Activated naive CD4-positive, alpha-beta T cell treated with anti-CD3 and anti-CD28 coated beads for 36 hours (primary cell): ENCODE data around the gene AGPAT2. TPM values are rescaled to one million over a fixed set of nuclear protein-coding genes. Genes with fewer than 3 reads are reported as not detected.

Source experiments
- CTCF ChIA-PET: fragments of 350-600 bp; sonication (Branson Sonifier 250); formaldehyde crosslinking; loops from one replicate; lab custom pipeline; 2021; ENCODE audit warnings: antibody characterized with exemption; lab: Charles Lee
- DNase-seq: peaks from one replicate; pipeline ENCODE4 v3.0.0-alpha.2; 2020
- H3K27ac Mint-ChIP-seq: one replicate; pipeline ENCODE4 v1.8.0; 2021; ENCODE audit warnings: mild to moderate bottlenecking, mixed read lengths
- H3K27me3 Mint-ChIP-seq: one replicate; pipeline ENCODE4 v1.8.0; 2021; ENCODE audit warnings: low read depth, mixed read lengths
- H3K36me3 Mint-ChIP-seq: one replicate; pipeline ENCODE4 v1.8.0; 2021; ENCODE audit warnings: low read depth, mixed read lengths
- H3K4me1 Mint-ChIP-seq: one replicate; pipeline ENCODE4 v1.8.0; 2021; ENCODE audit warnings: low read depth, mixed read lengths
- H3K4me3 Mint-ChIP-seq: one replicate; pipeline ENCODE4 v1.8.0; 2021; ENCODE audit warnings: mild to moderate bottlenecking, moderate library complexity, mixed read lengths
- H3K9me3 Mint-ChIP-seq: one replicate; pipeline ENCODE4 v1.8.0; 2021; ENCODE audit warnings: mixed read lengths
- intact Hi-C: fragments of 100-400 bp; cut with micrococcal nuclease; formaldehyde crosslinking; loops from one replicate; pipeline ENCODE4 v1.15.1; 2023
- total RNA-seq, 2 experiments: library from RNA; stranded (reverse); gene quantifications; one replicate each; pipeline ENCODE4 v1.2.3, GENCODE V29; 2021

AGPAT2 gene
- total RNA-seq, 2 experiments from 2014 or later = 8.7 to 9.4 TPM

DNA sequence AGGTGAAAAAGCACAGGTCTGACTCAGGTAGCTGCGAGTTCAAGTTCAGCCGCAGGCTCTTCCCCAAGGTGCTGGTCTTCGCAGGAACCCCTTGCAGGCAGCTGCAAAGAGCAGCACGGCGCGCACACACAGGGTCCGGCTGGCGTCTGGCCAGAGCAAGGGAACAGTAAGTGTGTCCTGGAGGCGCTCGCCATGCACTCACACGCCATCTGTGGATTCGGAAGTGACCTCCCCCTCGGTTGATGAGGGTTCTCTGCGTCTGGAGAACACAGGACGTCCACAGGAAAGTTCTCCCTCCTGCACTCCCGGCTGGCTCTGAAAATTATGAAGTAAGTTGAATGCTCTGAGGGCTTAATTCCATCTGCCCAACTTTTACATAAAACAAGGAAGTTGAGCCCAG lies 38.5 kb downstream of the AGPAT2 start:
- Mint-ChIP-seq H3K27me3 (peaks cover 11% of the 10 kb centered on the region), H3K9me3 (no peaks in the 10 kb centered on the region), H3K4me1 (no peaks in the 10 kb centered on the region), H3K27ac (no peak overlapping the region), H3K4me3 (no peak overlapping the region), H3K36me3 (no peaks in the 10 kb centered on the region)
- intact Hi-C loops = no loop called here
- CTCF ChIA-PET = no interaction called here
- no peak for DNase-seq

DNA sequence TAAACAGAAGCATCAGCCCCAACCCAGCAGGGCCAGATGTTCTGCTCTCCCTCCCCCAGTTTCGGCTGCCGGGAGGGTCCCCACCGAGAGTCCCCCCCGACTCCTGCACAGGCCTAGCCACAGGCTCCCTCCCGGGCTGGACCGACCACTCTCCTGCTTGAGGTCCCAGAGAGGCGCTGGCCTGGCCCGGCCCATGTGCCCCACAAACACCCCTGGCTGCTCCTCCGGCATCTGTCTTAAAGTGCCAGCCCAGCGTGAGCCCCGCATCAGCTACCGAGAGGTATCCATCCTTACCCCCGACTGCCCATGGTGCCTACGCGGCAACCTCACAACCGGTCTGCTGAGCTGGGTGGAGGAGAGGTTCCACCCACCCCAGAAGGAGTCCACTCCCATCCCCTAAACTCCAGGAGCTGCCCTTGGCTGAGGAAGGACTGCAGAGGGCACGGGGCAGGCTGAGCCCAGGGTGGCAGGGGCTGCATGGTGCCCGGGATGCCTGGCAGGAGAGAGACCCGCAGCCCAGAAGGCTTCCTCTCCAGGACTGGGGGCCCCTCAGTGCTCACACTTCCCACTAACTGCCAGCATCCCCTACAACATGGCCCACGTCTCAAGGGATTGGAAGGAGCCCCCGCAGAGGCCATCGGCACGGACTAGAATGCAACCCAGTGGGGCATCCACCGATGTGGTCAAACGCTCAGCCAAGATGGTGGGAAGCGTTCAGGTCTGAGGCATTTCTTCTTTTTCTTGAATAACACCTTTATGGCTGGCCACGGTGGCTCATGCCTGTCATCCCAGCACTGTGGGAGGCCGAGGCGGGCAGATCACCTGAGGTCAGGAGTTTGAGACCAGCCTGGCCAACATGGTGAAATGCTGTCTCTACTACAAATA lies 40.2 kb downstream of the AGPAT2 start:
- Mint-ChIP-seq H3K4me1 (no peaks in the 10 kb centered on the region), H3K4me3 (no peak overlapping the region), H3K27me3 (peaks cover 15% of the 10 kb centered on the region), H3K27ac (no peak overlapping the region), H3K9me3 (no peaks in the 10 kb centered on the region), H3K36me3 (no peaks in the 10 kb centered on the region)
- CTCF ChIA-PET = interaction anchor here (1.6 kb wide), 1 partner anchor 161 kb away, joined by 8 read pairs; no protein-coding TSS in a partner anchor
- DNase-seq = no peak
- intact Hi-C loops = no loop called here

DNA sequence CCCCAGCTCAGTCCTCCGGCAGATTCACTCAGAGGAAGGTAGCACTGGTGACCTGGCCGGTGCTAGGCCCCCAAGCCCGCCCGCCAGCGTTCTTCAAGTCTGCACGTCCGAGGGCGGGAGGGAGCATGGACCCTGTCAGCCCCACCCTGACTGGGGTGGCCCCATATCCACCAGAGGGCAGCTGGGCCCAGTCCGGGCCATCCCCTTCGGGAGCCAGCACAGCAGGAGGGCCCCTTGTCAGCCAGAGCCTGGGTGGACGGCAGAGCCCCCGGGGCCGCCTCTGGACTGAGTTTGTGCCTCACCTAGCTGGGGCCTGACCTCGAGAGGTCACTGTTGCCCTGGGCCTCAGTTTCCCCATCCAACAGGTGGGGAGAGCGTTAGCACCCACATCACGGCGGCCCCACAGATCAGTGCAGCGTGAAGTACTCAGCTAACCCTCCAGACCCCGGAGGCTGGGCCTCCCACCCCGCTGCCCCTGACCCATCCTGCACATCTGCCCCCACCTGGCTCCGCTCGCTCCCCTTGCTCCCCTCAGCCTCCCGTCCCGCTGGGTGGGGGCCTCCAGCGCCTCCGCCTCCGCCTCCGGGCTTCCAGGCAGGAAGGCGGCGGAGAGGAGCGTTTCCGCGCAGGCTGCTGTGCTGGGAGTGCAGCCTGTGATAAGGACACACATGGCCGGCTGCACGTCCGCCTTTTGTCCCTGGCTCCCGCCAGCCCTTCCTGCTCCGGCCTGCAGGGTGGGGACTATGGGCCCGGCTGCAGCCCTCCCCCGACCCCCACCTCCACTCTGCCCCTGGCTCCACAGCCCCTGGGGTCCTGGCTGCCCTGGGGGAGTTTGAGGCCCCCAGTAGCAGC lies 41.1 kb downstream of the AGPAT2 start:
- H3K4me1 Mint-ChIP-seq = no peaks in the 10 kb centered on the region
- no peak for DNase-seq
- peaks cover 15% of the 10 kb centered on the region for H3K27me3 Mint-ChIP-seq
- no peaks in the 10 kb centered on the region for H3K9me3 Mint-ChIP-seq
- intact Hi-C loops = no loop called here
- H3K4me3 Mint-ChIP-seq = no peak overlapping the region
- H3K36me3 Mint-ChIP-seq = no peaks in the 10 kb centered on the region
- CTCF ChIA-PET = interaction anchor here (1.5 to 4.3 kb wide), 2 partner anchors 11 to 161 kb away, joined by 4 to 19 read pairs; no protein-coding TSS in a partner anchor
- H3K27ac Mint-ChIP-seq = no peak overlapping the region

DNA sequence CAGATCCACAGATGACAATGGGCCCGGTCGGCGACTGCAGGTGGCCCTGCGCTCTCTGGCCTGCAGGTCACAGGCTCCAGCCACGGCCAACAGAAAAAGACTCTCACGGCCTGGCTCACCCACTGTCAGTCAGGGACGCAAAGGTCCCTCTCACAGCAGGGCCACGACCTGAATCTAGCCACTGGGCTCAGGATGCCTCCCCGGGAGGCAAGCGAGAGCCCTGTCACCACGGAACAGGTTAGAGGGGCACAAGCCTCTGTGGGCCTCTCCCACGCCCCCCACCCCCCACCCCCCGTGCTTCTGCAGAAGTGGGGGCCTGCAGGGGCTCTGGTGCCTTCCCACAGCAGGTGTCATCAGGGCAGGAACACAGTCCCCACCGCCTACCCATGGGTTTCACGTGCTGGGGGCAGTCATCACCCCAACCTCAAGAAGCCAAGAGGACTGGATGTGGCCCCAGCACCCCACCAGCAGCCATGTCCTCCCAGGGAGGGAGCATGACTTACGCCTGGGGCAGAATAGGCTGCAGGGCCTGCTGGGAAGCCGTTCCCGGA lies 41.8 kb downstream of the AGPAT2 start:
- Mint-ChIP-seq H3K9me3 (no peaks in the 10 kb centered on the region), H3K36me3 (no peaks in the 10 kb centered on the region), H3K27ac (no peak overlapping the region), H3K27me3 (peaks cover 15% of the 10 kb centered on the region), H3K4me3 (no peak overlapping the region), H3K4me1 (no peaks in the 10 kb centered on the region)
- CTCF ChIA-PET = interaction anchor here (0.7 to 4.3 kb wide), 4 partner anchors 11 to 160 kb away, joined by 3 to 19 read pairs (median 4); no protein-coding TSS in a partner anchor
- DNase-seq = no peak
- intact Hi-C loops = no loop called here

DNA sequence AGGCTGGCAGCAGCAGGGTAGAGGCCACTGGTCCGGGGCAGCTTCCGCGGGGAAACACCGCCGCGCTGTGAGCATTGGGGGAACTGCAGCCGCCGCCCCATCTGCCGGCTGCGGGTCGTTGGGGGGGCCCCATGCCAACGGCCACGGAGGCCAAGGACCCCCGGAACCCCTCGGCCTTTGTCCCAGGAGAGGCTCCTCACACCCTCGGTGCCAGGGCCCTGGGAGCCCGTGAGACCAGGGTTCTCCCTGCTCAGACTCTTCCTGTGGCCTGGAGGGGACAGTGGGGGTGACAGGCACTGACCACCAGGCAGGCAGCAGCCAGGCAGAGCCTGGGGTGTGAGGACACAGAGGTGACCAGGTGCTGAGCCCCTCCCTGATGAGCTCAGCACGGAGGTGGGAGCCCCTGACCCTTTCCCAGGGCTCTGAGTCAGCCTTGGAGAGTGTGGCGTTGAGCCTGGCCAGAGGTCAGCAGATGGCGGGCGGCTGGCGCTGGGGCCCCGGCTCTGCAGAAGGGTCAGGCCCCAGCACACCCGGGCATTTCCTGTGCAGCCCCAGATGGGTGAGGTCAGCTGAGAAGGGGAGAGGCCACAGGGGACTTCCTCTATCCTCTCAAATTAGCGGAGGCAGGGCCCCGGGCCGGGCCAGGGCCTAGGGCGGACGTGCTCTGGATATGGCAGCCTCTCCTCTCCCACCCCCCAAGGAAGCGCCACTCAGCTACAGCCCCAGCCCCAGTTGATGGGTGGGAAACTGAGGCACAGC lies 42.5 kb downstream of the AGPAT2 start:
- CTCF ChIA-PET = interaction anchor here (0.7 to 4.3 kb wide), 5 partner anchors 10 to 160 kb away, joined by 3 to 19 read pairs (median 5); no protein-coding TSS in a partner anchor
- H3K9me3 Mint-ChIP-seq = no peaks in the 10 kb centered on the region

DNA sequence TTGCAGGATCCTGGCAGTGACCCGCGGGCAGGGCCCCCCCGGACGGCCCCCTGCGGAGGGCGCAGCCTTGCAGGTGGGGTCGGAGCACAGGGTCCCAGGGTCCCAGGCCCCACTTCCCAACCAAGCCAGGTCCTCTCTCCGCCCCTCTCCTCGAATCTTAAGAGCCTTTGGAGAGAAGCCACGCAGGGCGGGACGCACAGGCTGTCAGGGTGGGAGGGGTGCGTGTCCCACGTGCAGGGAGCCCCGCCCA lies 43.0 kb downstream of the AGPAT2 start:
- intact Hi-C loops = loop anchor here (1.0 kb wide), 1 partner anchor 159 kb away; no protein-coding TSS in a partner anchor
- Mint-ChIP-seq H3K9me3 (no peaks in the 10 kb centered on the region), H3K27ac (no peak overlapping the region), H3K27me3 (peaks cover 15% of the 10 kb centered on the region), H3K4me1 (no peaks in the 10 kb centered on the region), H3K4me3 (no peak overlapping the region), H3K36me3 (no peaks in the 10 kb centered on the region)
- CTCF ChIA-PET = interaction anchor here (1.1 to 4.3 kb wide), 3 partner anchors 13 to 159 kb away, joined by 5 to 19 read pairs (median 5); no protein-coding TSS in a partner anchor
- no peak for DNase-seq

More for the DNA sequence above, 42.5 kb downstream of the AGPAT2 start:
- intact Hi-C loops = loop anchor here (1.0 kb wide), 1 partner anchor 159 kb away; no protein-coding TSS in a partner anchor
- no peaks in the 10 kb centered on the region for H3K36me3 Mint-ChIP-seq
- peaks cover 15% of the 10 kb centered on the region for H3K27me3 Mint-ChIP-seq
- H3K27ac Mint-ChIP-seq = no peak overlapping the region
- H3K4me3 Mint-ChIP-seq = no peak overlapping the region
- no peaks in the 10 kb centered on the region for H3K4me1 Mint-ChIP-seq
- DNase-seq = peak; percentile 72

DNA sequence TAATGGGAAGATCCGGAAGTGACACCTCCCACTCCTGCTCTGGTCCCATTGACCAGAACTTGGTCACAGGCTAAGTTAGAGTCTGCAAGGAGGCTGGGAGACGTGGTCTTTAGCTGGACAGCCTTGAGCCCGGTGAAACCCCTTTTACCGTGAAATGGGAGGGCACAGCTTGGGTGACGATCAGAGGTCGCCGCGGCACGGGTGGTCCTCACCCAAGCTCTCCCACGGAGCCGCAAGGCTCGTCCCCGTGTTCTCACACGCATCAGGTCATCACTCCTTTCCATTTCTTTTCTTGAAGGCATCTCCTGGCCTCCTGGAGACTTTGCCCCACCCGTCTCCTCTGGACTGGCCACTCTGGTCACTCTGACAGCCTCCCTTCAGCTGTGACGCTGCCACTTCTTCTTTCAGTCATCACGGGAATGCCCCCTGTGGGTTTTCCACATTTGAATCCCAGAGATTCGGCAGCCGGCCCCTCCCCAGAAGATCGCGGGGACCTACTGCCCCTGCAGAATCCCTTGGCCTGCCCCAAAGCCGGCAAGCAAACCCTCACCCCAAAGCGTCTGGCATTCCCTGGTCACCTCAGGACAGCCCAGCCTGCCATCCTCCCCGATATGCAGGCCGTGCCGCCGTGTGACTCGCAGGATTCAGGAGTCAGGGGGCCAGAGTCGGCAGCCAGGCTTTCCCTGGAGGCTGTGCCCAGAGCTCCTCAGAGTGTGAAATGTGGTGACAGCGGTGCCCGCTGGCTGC lies 43.5 kb downstream of the AGPAT2 start:
- Mint-ChIP-seq H3K27ac (no peak overlapping the region), H3K27me3 (peaks cover 15% of the 10 kb centered on the region), H3K4me1 (no peaks in the 10 kb centered on the region), H3K36me3 (no peaks in the 10 kb centered on the region), H3K4me3 (no peak overlapping the region), H3K9me3 (no peaks in the 10 kb centered on the region)
- DNase-seq = no peak
- intact Hi-C loops = loop anchor here (1.0 kb wide), 1 partner anchor 158 kb away; no protein-coding TSS in a partner anchor
- CTCF ChIA-PET = interaction anchor here (0.6 to 4.3 kb wide), 7 partner anchors 9 to 1149 kb away, joined by 3 to 19 read pairs (median 3); no protein-coding TSS in a partner anchor

DNA sequence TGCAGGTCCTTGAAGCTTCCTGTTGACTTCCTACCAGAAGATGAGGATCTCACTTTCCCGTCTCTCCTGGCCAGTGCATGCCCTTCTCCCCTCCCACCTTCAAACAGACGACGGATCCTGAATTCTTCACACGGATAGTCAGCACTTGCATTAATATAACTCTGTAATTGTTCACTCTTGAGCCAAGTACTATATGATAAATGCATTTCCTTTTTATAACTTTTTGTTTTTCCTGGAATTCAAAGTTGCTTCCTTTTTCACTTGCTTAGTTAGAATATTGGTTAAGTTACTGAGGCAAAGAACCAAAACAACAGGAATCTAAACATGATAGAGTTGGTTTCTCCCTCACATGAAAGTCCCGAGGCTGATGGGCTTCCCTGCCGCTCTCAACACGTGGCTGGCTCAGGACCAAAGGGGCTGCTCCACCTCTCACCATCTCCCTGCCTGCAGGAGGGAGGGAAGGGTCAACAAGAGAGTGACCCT lies 44.8 kb downstream of the AGPAT2 start:
- Mint-ChIP-seq H3K27me3 (peaks cover 15% of the 10 kb centered on the region), H3K4me1 (no peaks in the 10 kb centered on the region)

DNA sequence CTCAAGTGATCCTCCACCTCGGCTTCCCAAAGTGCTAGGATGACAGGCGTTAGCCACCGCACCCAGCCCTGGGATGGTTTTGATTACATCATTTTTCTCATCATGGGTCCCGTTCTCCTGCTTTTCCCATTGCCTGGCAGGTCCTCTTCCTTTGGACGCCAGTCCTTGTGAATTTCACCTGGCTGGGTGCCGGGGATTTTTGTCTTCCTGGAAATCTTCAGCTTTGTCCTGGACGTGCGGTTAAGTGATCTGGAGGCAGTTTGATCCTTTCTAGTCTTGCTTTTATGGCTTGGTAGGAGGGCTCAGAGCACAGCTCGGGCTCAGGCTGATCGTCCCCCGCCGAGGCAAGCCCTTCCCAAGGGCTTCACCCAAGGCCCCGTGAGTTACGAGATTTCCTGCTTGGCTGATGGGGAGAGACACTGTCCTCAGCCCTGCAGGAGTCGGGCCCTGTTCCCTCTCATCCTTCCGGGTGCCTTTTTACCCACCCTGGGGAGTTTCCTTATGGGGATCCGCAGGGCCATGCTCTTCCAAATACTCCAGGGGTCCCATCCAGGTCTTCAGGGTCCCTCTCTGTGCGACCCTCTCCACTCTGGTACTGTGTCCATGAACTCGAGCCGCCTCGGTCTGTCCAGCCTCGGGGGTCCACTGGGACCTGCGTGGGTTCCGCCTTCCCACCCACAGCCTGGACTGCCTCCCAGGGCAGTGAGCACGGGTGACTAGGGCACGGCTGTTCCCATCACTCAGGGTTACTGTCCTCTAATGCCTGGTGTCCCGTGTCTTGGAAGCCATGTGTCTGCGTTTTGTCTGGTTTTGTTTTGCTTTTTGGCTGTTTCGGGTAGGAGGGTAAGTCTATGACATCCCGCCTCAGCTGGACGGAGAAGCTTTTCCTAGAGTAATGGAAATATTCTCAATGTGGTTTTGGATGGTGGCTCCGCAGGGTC lies 46.8 kb downstream of the AGPAT2 start:
- intact Hi-C loops = no loop called here
- CTCF ChIA-PET = interaction anchor here (1.2 kb wide), 1 partner anchor 153 kb away, joined by 4 read pairs; no protein-coding TSS in a partner anchor
- no peak overlapping the region for H3K4me3 Mint-ChIP-seq
- H3K27me3 Mint-ChIP-seq = peaks cover 8% of the 10 kb centered on the region
- no peaks in the 10 kb centered on the region for H3K36me3 Mint-ChIP-seq
- no peaks in the 10 kb centered on the region for H3K9me3 Mint-ChIP-seq
- no peak for DNase-seq
- H3K4me1 Mint-ChIP-seq = no peaks in the 10 kb centered on the region
- no peak overlapping the region for H3K27ac Mint-ChIP-seq

More for the DNA sequence above, 44.8 kb downstream of the AGPAT2 start:
- Mint-ChIP-seq H3K9me3 (no peaks in the 10 kb centered on the region), H3K4me3 (no peak overlapping the region), H3K36me3 (no peaks in the 10 kb centered on the region), H3K27ac (no peak overlapping the region)
- CTCF ChIA-PET = interaction anchor here (0.7 to 4.3 kb wide), 5 partner anchors 87 to 346 kb away, joined by 3 to 19 read pairs (median 3); no protein-coding TSS in a partner anchor
- intact Hi-C loops = no loop called here
- DNase-seq = no peak

DNA sequence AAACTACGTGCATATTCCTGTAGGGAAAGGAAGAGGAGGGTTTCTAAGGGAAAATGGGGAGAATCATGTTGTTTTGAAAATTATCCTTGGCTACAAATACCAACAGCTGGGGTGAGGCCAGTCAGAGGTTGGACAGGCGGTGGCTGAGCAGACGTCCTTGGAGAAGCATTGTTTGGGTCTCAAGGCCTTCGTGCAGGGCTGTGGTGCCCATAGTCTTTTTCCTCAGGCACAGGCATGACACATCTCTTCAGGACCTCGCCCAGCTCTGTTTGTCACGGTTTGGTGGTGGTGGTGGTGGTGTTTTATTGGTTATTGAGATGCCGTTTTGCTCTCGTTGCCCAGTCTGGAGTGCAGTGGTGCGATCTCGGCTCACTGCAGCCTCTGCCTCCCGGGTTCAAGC lies 52.4 kb downstream of the AGPAT2 start:
- CTCF ChIA-PET = interaction anchor here (1.0 to 3.0 kb wide), 4 partner anchors 8 to 151 kb away, joined by 3 to 19 read pairs (median 6); no protein-coding TSS in a partner anchor
- H3K9me3 Mint-ChIP-seq = no peaks in the 10 kb centered on the region
- no peak overlapping the region for H3K27ac Mint-ChIP-seq
- peaks cover under 1% of the 10 kb centered on the region for H3K27me3 Mint-ChIP-seq
- H3K36me3 Mint-ChIP-seq = no peaks in the 10 kb centered on the region
- no peak overlapping the region for H3K4me3 Mint-ChIP-seq
- intact Hi-C loops = loop anchor here (5.0 kb wide), 1 partner anchor 103 kb away; no protein-coding TSS in a partner anchor
- no peak for DNase-seq
- no peaks in the 10 kb centered on the region for H3K4me1 Mint-ChIP-seq
